22Rv1 (cell line): Measurements from ENCODE around the gene CCDC148.

Experiments used
- ZFX ChIP-seq: fragments of 450-650 bp; IDR thresholded peaks from 2 replicates; pipeline ENCODE4 v1.6.1; 2017; ENCODE audit warnings: antibody characterized with exemption, borderline replicate concordance
- TF ChIP-seq, protein P1 (sequence below): fragments of 450-650 bp; IDR thresholded peaks from 2 replicates; pipeline ENCODE4 v1.5.1; 2017; ENCODE audit warnings: mild to moderate bottlenecking

DNA sequence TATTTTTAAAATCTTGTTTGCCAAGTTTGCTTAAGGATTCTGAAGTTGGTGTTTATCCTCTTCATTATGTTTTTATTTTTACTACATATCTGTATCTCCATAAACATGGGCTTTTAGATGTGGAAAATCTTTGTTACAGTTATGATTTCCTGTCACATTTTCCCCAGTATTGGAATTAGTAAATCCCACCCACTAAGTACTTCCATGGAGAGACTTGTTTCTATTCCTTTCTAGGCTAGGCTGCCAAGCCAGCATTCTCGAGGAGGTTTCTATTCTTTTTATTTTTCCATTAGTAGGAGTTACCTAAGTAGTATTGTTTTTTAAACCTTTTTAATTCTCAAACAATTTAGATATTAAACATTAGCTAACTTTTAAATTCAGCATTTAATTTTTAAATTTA is 22.3 kb upstream of the CCDC148 start:
- TF ChIP-seq, protein P1, sequence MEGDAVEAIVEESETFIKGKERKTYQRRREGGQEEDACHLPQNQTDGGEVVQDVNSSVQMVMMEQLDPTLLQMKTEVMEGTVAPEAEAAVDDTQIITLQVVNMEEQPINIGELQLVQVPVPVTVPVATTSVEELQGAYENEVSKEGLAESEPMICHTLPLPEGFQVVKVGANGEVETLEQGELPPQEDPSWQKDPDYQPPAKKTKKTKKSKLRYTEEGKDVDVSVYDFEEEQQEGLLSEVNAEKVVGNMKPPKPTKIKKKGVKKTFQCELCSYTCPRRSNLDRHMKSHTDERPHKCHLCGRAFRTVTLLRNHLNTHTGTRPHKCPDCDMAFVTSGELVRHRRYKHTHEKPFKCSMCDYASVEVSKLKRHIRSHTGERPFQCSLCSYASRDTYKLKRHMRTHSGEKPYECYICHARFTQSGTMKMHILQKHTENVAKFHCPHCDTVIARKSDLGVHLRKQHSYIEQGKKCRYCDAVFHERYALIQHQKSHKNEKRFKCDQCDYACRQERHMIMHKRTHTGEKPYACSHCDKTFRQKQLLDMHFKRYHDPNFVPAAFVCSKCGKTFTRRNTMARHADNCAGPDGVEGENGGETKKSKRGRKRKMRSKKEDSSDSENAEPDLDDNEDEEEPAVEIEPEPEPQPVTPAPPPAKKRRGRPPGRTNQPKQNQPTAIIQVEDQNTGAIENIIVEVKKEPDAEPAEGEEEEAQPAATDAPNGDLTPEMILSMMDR = no peak
- no peak for TF ChIP-seq ZFX
